Panc1 (cell line): ENCODE data around the gene CDC42. TPM values are rescaled to one million over a fixed set of nuclear protein-coding genes. Genes with fewer than 3 reads are reported as not detected.

Experiments
- ATAC-seq: fragments of 200-7000 bp; cut with Tn5 transposase; 2 replicates; pipeline ENCODE4 v1.9.1; 2020; ENCODE audit warnings: mild to moderate bottlenecking, moderate library complexity
- BruUV-seq: library from RNA; stranded (reverse); fragments of 400-500 nt; replicated peaks from 2 replicates; lab custom pipeline; 2021; lab: Mats Ljungman, UMichigan
- CTCF ChIA-PET: fragments of 300-600 bp; sonication (Branson Sonifier 250); formaldehyde crosslinking; loops from one replicate; lab custom pipeline; 2022; ENCODE audit warnings: antibody characterized with exemption; lab: Charles Lee
- POLR2A ChIA-PET: fragments of 300-600 bp; sonication (Branson Sonifier 250); formaldehyde crosslinking; loops from one replicate; lab custom pipeline; 2022; ENCODE audit warnings: antibody characterized with exemption; lab: Charles Lee
- DNase-seq: peaks from one replicate; pipeline ENCODE4 v3.0.0-alpha.2; 2010; ENCODE audit warnings: low read depth, low spot score
- H3K27ac ChIP-seq: 2 replicates; pipeline ENCODE4 v1.5.1; 2011; ENCODE audit warnings: mild to moderate bottlenecking, low read length, inconsistent platforms
- H3K27me3 ChIP-seq: fragments of 200-500 bp; sonication (Bioruptor generic); 2 replicates; pipeline ENCODE4 v1.6.0; 2014; ENCODE audit warnings: low read length, inconsistent platforms; ENCODE audit not compliant: control insufficient read depth, insufficient read depth
- H3K36me3 ChIP-seq: fragments of 200-500 bp; sonication (Bioruptor generic); 2 replicates; pipeline ENCODE4 v1.5.1; 2014; ENCODE audit warnings: inconsistent platforms, mild to moderate bottlenecking, low read length, moderate library complexity; ENCODE audit not compliant: control insufficient read depth, insufficient read depth
- H3K4me1 ChIP-seq: 2 replicates; pipeline ENCODE4 v1.5.1; 2011; ENCODE audit warnings: inconsistent platforms, mild to moderate bottlenecking, low read length, moderate library complexity; ENCODE audit not compliant: control insufficient read depth, insufficient read depth
- H3K4me3 ChIP-seq, 2 experiments: 2 replicates each; pipeline ENCODE4 v1.5.1; 2011 to 2012; ENCODE audit warnings: low read depth in 2 of 2, low read length in 2 of 2, mild to moderate bottlenecking in 2 of 2, inconsistent platforms in 1 of 2, moderate library complexity in 1 of 2
- H3K9me3 ChIP-seq: fragments of 200-500 bp; sonication (Bioruptor generic); 2 replicates; pipeline ENCODE4 v1.5.1; 2014; ENCODE audit warnings: low read depth, mild to moderate bottlenecking, inconsistent platforms, low read length, moderate library complexity; ENCODE audit not compliant: control insufficient read depth, insufficient read depth
- POLR2AphosphoS5 ChIP-seq: IDR thresholded peaks from 2 replicates; pipeline ENCODE4 v1.6.1; 2012; ENCODE audit warnings: mild to moderate bottlenecking, low read depth, low read length, moderate library complexity
- SIN3A ChIP-seq: IDR thresholded peaks from 2 replicates; pipeline ENCODE4 v1.6.1; 2012; ENCODE audit warnings: low read depth, mild to moderate bottlenecking, low read length, moderate library complexity, borderline replicate concordance; ENCODE audit not compliant: insufficient read depth
- TCF7L2 ChIP-seq: IDR thresholded peaks from 2 replicates; pipeline ENCODE4 v1.6.1; 2011; ENCODE audit warnings: mild to moderate bottlenecking, low read depth, low read length, inconsistent platforms
- in situ Hi-C: cut with HindIII; loops from 2 replicates; pipeline ENCODE4 v1.10.0; 2016; ENCODE audit warnings: low sequenced_read_pairs, low pct_unique_long_range_greater_than_20kb
- intact Hi-C: fragments of 100-400 bp; cut with micrococcal nuclease; formaldehyde crosslinking; loops from one replicate; pipeline ENCODE4 v1.10.0; 2022; ENCODE audit not compliant: unreplicated experiment
- total RNA-seq: library from RNA; stranded (reverse); gene quantifications from one replicate; pipeline ENCODE4 v1.2.1, GENCODE V29; 2021; ENCODE audit not compliant: unreplicated experiment
- TF ChIP-seq, protein P1 (sequence below), 2 experiments: IDR thresholded peaks; 2 replicates each; pipeline ENCODE4 v1.6.1; 2011 to 2012; ENCODE audit warnings: low read depth in 2 of 2, control low read depth in 1 of 2, low read length in 1 of 2, mild to moderate bottlenecking in 1 of 2, moderate library complexity in 1 of 2; ENCODE audit not compliant: insufficient read depth in 1 of 2
- TF ChIP-seq, protein P2 (sequence below): fragments of 450-650 bp; IDR thresholded peaks from 2 replicates; pipeline ENCODE4 v1.5.1; 2017; ENCODE audit warnings: mild to moderate bottlenecking

Gene CDC42
- total RNA-seq, 1 experiment from 2014 or later: 240 TPM

DNA sequence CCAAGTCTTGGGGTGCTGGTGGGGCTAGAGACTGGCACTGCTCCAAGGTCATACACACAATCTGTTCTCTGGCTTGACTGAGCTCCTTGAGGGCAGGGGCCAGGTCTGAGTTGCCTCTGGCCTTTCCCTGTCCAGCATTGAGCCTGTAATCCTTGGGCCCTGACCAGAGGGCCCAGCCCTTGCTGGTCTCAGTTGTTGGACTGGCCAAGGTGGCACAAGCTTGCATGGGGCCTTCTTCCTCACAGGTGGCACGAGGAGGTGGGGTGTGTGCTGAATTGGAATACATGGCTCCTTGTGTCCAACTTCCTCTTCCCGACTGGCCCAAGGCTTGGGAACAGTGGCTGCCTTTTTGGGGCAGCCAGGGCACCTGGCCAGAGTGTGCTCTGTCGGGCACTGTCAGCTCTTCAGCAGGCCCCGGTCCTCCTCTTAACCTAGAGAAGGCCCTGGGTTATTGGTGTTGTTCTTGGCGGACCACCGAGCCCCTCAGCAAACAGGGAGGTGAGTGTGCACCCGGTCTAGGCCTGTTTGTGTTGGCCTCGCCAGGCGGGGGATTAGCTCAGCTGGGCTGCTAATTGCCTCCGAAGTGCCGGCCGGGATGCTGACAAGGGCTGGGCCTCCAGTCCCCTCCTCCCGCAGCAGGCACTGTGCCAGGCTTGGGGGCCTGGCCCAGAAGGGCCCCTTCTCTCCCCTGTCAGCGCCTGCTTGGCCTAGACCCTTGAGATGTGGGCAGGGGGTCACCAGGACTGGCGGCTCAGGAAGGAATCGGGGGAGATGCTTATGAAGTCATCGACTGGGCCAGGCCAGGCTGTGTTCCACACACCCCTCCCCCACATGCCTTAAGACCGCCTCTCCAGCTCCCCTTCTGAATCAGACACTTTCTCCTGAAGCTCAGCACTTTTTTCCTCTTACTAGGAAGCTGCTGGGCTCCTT is 61.8 kb downstream of the CDC42 start:
- no peaks in the 10 kb centered on the region for H3K27me3 ChIP-seq
- no peak for DNase-seq
- CTCF ChIA-PET: no interaction called here
- H3K9me3 ChIP-seq: no peaks in the 10 kb centered on the region
- TF ChIP-seq, protein P1, sequence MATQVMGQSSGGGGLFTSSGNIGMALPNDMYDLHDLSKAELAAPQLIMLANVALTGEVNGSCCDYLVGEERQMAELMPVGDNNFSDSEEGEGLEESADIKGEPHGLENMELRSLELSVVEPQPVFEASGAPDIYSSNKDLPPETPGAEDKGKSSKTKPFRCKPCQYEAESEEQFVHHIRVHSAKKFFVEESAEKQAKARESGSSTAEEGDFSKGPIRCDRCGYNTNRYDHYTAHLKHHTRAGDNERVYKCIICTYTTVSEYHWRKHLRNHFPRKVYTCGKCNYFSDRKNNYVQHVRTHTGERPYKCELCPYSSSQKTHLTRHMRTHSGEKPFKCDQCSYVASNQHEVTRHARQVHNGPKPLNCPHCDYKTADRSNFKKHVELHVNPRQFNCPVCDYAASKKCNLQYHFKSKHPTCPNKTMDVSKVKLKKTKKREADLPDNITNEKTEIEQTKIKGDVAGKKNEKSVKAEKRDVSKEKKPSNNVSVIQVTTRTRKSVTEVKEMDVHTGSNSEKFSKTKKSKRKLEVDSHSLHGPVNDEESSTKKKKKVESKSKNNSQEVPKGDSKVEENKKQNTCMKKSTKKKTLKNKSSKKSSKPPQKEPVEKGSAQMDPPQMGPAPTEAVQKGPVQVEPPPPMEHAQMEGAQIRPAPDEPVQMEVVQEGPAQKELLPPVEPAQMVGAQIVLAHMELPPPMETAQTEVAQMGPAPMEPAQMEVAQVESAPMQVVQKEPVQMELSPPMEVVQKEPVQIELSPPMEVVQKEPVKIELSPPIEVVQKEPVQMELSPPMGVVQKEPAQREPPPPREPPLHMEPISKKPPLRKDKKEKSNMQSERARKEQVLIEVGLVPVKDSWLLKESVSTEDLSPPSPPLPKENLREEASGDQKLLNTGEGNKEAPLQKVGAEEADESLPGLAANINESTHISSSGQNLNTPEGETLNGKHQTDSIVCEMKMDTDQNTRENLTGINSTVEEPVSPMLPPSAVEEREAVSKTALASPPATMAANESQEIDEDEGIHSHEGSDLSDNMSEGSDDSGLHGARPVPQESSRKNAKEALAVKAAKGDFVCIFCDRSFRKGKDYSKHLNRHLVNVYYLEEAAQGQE (IDR thresholded peaks at IDR 0.05; ENCODE audit: insufficient read depth in 1 of 2, low read depth in 2 of 2, low read length in 1 of 2): no peak
- TF ChIP-seq SIN3A (no peak), POLR2AphosphoS5 (no peak), TCF7L2 (no peak)
- TF ChIP-seq, protein P2, sequence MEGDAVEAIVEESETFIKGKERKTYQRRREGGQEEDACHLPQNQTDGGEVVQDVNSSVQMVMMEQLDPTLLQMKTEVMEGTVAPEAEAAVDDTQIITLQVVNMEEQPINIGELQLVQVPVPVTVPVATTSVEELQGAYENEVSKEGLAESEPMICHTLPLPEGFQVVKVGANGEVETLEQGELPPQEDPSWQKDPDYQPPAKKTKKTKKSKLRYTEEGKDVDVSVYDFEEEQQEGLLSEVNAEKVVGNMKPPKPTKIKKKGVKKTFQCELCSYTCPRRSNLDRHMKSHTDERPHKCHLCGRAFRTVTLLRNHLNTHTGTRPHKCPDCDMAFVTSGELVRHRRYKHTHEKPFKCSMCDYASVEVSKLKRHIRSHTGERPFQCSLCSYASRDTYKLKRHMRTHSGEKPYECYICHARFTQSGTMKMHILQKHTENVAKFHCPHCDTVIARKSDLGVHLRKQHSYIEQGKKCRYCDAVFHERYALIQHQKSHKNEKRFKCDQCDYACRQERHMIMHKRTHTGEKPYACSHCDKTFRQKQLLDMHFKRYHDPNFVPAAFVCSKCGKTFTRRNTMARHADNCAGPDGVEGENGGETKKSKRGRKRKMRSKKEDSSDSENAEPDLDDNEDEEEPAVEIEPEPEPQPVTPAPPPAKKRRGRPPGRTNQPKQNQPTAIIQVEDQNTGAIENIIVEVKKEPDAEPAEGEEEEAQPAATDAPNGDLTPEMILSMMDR: no peak
- no TSS peak for BruUV-seq
- POLR2A ChIA-PET: no interaction called here
- no peaks in the 10 kb centered on the region; the same call in 1 of the 2 replicates for H3K36me3 ChIP-seq
- H3K4me3 ChIP-seq: no peak overlapping the region
- H3K27ac ChIP-seq: no peak overlapping the region
- peaks cover 10% of the 10 kb centered on the region for H3K4me1 ChIP-seq
- ATAC-seq: no peak
- in situ Hi-C loops (no loop called here), intact Hi-C loops (no loop called here)

DNA sequence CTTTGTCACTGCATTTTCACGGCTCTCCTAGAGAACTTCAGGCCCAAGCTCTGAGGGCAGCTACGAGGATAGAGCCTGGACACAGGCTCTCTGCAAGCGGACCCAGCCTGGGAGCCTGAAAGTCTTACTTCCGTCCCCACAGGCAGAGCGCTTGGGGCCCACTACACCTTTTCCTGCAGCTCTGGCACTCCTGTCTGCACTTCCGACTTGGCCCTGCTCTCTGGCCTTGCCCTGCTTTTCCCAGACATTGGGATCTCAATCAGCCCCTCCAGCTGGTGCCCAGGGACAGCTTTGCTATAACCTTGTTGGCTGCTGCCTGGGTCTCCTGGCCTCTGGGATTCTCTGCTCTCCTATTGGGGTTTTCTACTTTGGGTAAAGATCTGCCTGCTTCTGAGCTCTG is 62.8 kb downstream of the CDC42 start:
- Histone ChIP-seq H3K27ac (no peak overlapping the region), H3K4me3 (no peak overlapping the region), H3K9me3 (no peaks in the 10 kb centered on the region), H3K4me1 (peaks cover 10% of the 10 kb centered on the region), H3K36me3 (no peaks in the 10 kb centered on the region; the same call in 1 of the 2 replicates), H3K27me3 (no peaks in the 10 kb centered on the region)
- ChIA-PET POLR2A (no interaction called here), CTCF (no interaction called here)
- no TSS peak for BruUV-seq
- TF ChIP-seq, protein P2: no peak
- no peak for TF ChIP-seq POLR2AphosphoS5
- TF ChIP-seq, protein P1 (IDR thresholded peaks at IDR 0.05; ENCODE audit: insufficient read depth in 1 of 2, low read depth in 2 of 2, low read length in 1 of 2): no peak
- TF ChIP-seq SIN3A: no peak
- TF ChIP-seq TCF7L2: no peak
- in situ Hi-C loops: no loop called here
- ATAC-seq (no peak), DNase-seq (no peak)
- intact Hi-C loops: no loop called here
